ENCODE measurements around the gene RPLP2.

RPLP2 gene

GRCh38 chr11:792535-792821, 17.3 kb upstream of the RPLP2 start:
- DNase-seq: no peak

- DNase-seq: no peak
Measured at GRCh38 chr11:792873-793272, 16.9 kb upstream of the RPLP2 start.

- DNase-seq: no peak
Measured at GRCh38 chr11:793556-793955, 16.2 kb upstream of the RPLP2 start.

DNA sequence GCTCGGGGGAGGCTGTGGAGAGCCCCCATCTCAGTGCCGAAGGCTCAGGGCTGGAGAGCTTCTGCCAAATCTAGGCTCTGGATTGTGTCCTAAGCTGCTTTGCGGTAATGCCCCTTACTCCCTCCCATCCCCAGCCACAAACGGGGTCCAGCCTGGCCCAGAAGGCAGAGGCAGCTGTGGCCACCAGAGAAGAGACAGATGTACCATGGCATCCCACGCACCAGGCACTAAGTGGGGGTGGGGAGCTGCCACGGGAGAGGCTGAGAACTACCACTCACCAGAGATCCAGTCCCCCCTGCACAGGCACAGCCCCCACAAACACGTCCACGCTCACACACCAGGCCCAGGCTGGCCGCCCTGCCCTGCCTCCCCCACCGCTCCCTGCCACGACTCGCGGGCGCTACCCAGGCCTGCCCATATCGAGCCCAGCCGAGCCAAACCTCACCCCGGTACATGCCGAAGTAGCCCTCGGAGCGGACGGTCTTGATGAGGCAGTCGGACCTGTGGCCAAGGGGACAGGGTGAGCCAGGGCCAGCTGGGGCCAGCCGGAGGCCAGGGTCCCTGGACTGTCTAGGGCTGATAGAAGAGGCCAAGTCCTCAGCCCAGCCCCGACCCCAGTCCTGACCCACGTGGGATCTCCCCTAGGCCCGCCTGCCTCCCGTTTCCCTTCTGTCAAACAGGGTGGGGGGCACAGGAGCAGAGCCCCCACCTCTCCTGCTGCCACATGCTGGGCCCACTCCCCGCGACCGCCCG, 15.6 kb upstream of the RPLP2 start:
- DNase-seq: no peak

DNA sequence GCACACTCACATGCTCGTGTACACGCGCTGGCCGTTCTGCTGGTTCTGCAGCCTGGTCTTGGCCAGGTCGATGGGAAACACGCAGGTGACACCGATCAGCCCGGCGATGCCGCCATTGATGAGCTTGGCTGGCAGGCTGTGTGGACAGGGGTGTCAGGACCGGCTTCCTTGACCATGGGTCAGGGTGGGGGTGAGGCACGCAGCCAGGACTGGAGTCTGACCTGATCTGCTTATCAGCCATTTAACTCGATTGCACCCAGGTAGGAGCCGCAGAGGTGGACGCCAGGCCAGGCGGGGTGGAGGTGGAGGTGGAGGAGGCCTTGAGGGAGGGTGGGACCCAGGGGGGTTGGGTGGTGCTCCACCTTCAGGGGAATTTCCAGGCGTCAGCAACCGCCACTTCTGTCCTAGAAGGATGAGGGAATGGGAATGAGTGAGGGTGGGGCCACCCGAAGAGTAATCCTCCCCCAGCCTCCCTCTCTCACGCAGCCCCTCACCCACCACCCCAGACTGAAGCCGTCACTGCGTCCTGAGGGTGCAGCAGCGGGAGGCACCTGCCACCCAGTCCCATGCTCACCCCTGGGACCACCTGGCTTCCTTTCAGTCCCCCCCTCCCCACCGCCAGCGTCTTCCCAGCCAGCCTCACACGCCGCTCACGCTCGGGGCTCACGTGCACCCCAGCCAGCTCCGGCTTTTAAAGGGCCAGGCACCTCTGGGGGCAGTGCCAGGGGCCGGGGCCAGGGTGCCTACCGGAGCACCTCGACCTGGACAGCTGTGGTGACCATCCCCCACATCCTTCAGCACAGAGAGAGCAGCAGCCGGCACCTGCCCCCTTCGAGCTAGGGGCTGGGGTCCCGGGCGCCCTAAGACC, 14.8 kb upstream of the RPLP2 start:
- DNase-seq: no peak

- peak; percentile 53 for DNase-seq
Measured at GRCh38 chr11:795634-796564, 13.9 kb upstream of the RPLP2 start.

- DNase-seq: no peak
Measured at GRCh38 chr11:796565-797295, 13.0 kb upstream of the RPLP2 start.

DNA sequence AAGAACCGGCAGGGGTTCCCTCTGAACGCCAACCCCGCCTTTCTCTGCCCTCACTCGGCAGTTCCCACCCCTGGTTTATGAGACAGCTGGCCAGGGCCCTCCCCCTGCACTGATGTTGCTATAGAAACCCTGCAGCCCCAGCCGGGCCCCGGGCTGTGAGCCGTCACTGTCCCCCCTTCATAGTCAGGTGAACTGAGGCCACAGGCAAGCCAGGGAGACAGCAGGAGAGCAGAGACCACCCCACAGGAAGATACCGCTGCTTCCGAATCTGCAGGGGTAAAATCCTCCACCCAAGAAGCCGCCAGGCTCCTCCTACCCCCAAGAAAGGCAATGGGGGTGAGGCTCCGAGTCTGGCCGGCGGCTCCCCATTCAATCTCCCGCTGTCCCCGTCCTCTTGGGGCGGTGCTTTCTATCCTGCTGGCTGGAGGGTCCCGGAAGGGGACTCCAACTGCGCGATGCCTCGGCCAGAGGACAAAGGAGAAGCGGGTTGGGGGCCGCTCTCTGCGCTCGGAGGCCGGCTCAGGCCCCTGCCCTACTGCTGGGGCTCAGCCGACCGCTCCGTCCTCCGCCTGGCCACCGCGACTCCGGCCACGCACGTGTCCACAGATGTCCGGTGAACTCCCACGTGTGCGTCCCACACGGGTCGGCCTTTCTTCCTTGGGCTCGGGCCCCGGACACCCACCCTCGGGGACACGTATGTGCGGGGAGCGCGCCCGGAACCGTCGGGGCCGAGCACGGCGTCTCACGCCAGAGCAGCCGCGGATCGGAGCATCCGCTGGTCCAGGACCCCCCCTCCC, 12.3 kb upstream of the RPLP2 start:
- peak; percentile 89 for DNase-seq

DNA sequence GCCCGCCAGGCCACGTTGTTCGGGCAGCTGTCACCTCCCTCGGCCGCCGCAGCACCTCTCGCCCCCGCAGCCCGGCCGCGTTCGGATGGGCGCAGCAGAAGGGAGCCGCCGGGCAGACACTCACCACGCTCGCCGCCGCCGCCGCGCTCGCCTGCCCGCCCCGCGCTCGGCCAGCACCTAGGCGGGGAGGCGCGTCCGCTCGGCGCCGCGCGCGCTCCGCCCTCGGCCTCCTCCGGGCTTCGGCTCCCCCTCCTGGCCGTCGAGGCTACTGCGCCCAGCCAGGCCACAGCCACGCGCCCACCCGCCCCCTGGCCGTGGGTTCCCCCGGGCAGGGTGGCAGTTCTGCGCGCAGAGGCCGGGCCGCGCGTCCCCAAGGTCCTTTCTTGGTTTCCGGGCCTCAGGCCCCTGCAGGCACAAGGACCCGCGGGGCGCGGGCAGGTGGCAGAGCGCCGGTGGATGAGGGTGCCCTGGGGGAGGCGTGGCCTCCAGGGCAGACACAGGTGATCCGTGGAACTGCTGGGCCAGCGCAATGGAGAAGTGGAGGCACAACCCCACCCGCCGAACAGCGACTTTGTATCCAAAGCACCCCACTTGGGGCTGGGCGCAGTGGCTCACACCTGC, 11.6 kb upstream of the RPLP2 start, which contains the start of gene SLC25A22:
SLC25A22 (minus strand) TSS at position 189 of the 621 bp plus-strand sequence. CDS start 3,275 bp downstream, outside the sequence.
- peak; percentile 73 for DNase-seq

DNA sequence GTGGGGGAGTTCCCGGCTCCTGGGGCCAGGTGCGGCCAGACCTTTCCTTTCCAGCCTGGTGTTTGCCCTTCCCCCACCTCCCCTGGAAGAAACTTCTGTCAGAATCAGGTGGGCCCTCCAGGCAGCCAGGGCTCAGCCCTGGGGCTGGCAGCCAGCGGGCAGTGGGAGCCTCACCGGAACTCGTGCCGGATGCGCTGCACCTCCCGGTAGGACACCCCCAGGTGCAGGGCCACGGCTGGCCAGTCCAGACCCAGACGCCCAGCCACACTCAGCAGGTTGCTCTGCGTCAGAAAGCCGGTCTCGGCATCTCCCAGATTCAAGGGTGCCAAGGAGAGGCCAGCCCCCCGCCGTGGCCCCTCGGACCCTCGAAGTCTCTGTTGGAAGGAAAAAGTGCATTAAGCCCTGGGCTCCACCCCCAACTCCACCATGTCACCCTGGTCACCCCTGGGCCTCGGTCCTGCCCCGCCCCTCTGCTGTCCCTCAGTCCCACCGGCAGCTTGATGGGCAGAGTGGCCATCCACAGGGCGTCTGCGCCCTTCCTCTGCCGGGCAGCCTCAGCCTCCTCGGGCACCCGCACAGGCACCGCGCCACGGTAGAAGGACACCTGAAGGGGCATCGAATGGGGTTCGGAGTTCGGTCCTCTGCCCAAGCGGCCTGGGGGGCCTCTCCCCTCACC, 10.0 kb upstream of the RPLP2 start:
- DNase-seq: no peak

GRCh38 chr11:800473-800872, 9.3 kb upstream of the RPLP2 start:
- DNase-seq: no peak

GRCh38 chr11:801097-801780, 8.5 kb upstream of the RPLP2 start:
- no peak for DNase-seq

- no peak for DNase-seq
Measured at GRCh38 chr11:802018-802617, 7.6 kb upstream of the RPLP2 start.

- DNase-seq: no peak
Measured at GRCh38 chr11:802693-803466, 6.9 kb upstream of the RPLP2 start.

DNA sequence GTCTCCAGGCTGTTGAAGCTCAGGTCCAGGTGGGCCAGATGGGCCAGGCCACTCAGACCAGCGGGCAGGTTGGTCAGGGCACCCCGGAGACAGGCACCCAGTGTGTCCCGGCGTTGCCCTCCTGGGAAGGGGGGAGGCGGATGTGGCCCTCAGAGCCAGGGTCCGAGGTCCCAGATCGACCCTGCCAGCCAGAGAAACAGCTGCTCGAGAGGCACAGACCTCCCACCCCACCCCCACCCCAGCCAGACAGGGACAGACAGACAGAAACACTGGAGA, 6.4 kb upstream of the RPLP2 start:
- DNase-seq: no peak

DNA sequence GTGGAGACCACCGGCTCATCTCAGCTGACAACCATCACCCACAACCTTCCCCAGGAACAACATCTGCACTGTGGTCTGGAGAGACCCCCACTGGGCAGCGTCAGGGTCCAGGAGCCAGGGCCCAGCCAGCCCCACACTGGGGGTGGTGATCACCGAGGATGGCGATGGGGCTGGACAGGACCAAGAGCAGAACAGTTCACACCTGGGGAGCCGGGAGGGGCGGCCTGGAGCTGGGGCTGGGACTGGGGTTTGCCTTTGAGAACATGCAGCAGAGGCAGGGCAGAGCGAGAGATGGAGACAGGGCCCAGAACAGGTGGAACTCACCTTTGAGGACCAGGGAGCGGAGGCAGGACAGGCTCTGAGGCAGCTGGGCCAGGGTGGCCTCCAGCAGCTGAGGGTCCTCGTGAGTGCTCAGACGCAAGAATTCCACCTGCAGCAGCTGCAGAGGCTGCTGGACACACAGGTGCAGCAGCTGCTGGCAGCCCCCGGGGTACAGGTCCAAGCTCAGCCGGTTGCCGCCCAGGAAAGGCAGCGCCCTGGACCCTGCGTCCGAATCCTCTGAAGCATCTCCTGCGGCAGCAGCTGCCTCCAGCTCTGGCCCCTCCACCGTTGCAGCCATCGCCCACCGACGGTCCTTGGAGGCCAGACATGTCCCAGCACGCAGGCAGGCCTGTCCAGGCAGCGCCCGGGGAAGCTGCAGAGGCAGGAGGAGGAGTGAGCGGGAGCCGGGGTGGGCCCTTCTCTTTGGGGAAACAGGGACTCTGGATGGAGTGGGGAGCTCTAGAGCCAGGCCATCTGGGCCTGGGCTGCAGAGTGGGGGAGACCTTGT, 5.8 kb upstream of the RPLP2 start:
- DNase-seq: peak; percentile 58

DNA sequence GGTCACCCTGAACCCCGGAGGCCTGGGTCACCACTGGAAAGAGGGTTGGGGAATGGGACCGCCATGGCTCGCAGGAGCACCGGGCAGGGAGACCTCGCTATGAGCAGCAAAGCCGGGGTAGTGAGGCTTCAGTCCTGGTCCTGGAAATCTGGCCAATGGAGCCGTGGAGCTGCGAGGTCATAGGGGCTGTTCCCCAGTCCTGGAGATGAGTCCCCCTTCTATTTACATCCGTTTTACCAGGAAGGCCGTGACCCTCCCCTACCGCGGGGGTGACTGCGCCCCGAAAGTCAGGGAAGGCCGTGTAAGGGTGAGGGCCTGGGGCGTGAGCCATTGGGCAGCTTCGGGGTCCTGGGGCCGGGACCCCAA, 5.2 kb upstream of the RPLP2 start:
- no peak for DNase-seq

All from COR-L47 (cell line).